ENCODE results near the gene SAV1.

DNA sequence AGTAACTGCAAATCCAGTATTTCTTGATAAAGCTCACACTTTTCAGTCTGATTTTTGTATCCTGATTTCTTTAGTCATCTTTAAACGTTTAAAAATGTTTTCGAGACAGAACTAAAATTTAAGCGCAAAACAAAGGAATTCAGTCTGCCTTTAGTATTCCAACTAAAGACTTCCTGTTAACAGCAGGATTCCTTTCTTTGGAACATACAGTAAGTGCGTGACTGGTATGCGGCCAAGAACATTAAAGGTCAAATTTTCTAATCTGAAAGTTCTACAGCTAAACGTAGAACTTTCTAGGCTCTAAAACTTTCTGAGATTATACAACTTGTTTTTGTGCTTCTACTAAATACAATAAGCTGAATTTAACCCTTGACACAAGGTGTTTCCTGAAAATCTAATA lies 9.9 kb downstream of the SAV1 start:
- TF ChIP-seq, protein P1, sequence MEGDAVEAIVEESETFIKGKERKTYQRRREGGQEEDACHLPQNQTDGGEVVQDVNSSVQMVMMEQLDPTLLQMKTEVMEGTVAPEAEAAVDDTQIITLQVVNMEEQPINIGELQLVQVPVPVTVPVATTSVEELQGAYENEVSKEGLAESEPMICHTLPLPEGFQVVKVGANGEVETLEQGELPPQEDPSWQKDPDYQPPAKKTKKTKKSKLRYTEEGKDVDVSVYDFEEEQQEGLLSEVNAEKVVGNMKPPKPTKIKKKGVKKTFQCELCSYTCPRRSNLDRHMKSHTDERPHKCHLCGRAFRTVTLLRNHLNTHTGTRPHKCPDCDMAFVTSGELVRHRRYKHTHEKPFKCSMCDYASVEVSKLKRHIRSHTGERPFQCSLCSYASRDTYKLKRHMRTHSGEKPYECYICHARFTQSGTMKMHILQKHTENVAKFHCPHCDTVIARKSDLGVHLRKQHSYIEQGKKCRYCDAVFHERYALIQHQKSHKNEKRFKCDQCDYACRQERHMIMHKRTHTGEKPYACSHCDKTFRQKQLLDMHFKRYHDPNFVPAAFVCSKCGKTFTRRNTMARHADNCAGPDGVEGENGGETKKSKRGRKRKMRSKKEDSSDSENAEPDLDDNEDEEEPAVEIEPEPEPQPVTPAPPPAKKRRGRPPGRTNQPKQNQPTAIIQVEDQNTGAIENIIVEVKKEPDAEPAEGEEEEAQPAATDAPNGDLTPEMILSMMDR (conservative IDR thresholded peaks at IDR 0.05; ENCODE audit: low read depth, low read length): no peak
- TF ChIP-seq EZH2 (IDR thresholded peaks at IDR 0.05; ENCODE audit: borderline replicate concordance, low read depth, low read length, poor library complexity, severe bottlenecking): no peak
